ENCODE data around the gene INO80.

Gene INO80

GRCh38 chr15:41004490-41004889, 111.6 kb downstream of the INO80 start:
- Histone ChIP-seq H3K9me3 (ENCODE audit: control insufficient read depth in 2 of 2, low read length in 2 of 2) (no peaks in the 10 kb centered on the region), H3K36me3 (ENCODE audit: control insufficient read depth in 2 of 2, insufficient read depth in 2 of 2, low read length in 2 of 2) (peaks cover 16 to 18% of the 10 kb centered on the region in 2 donors), H3K27me3 (ENCODE audit: control insufficient read depth in 1 of 2, insufficient read depth in 2 of 2, low read length in 2 of 2) (no peaks in the 10 kb centered on the region), H3K4me1 (ENCODE audit: control insufficient read depth, insufficient read depth, low read length) (peaks cover 2% of the 10 kb centered on the region), H3K4me3 (ENCODE audit: low read length in 2 of 2) (no peak overlapping the region), H3K27ac (ENCODE audit: low read length) (no peak overlapping the region), H3K9ac (ENCODE audit: low read length in 2 of 2) (no peak overlapping the region)

GRCh38 chr15:41001524-41002214, 114.4 kb downstream of the INO80 start:
- Histone ChIP-seq H3K27me3 (ENCODE audit: control insufficient read depth in 1 of 2, insufficient read depth in 2 of 2, low read length in 2 of 2) (no peaks in the 10 kb centered on the region), H3K27ac (ENCODE audit: low read length) (no peak overlapping the region), H3K4me1 (ENCODE audit: control insufficient read depth, insufficient read depth, low read length) (peaks cover 2% of the 10 kb centered on the region), H3K9me3 (ENCODE audit: control insufficient read depth in 2 of 2, low read length in 2 of 2) (no peaks in the 10 kb centered on the region), H3K36me3 (ENCODE audit: control insufficient read depth in 2 of 2, insufficient read depth in 2 of 2, low read length in 2 of 2) (peaks cover 22 to 29% of the 10 kb centered on the region in 2 donors), H3K4me3 (ENCODE audit: low read length in 2 of 2) (no peak overlapping the region), H3K9ac (ENCODE audit: low read length in 2 of 2) (no peak overlapping the region)

- no peak overlapping the region for H3K9ac ChIP-seq (ENCODE audit: low read length in 2 of 2)
- H3K36me3 ChIP-seq (ENCODE audit: control insufficient read depth in 2 of 2, insufficient read depth in 2 of 2, low read length in 2 of 2), result peaks cover 28 to 36% of the 10 kb centered on the region in 2 donors
- no peaks in the 10 kb centered on the region for H3K27me3 ChIP-seq (ENCODE audit: control insufficient read depth in 1 of 2, insufficient read depth in 2 of 2, low read length in 2 of 2)
- no peaks in the 10 kb centered on the region for H3K9me3 ChIP-seq (ENCODE audit: control insufficient read depth in 2 of 2, low read length in 2 of 2)
- no peak overlapping the region for H3K27ac ChIP-seq (ENCODE audit: low read length)
- H3K4me3 ChIP-seq (ENCODE audit: low read length in 2 of 2), result no peak overlapping the region
- peaks cover 2% of the 10 kb centered on the region for H3K4me1 ChIP-seq (ENCODE audit: control insufficient read depth, insufficient read depth, low read length)
These were observed 116.9 kb downstream of the INO80 start for GRCh38 chr15:40999190-40999589.

GRCh38 chr15:40995656-40996055, 120.4 kb downstream of the INO80 start:
- H3K27me3 ChIP-seq (ENCODE audit: control insufficient read depth in 1 of 2, insufficient read depth in 2 of 2, low read length in 2 of 2), result no peaks in the 10 kb centered on the region
- H3K27ac ChIP-seq (ENCODE audit: low read length), result no peak overlapping the region
- no peak overlapping the region for H3K4me3 ChIP-seq (ENCODE audit: low read length in 2 of 2)
- H3K9ac ChIP-seq (ENCODE audit: low read length in 2 of 2), result no peak overlapping the region
- peaks cover 29 to 34% of the 10 kb centered on the region in 2 donors for H3K36me3 ChIP-seq (ENCODE audit: control insufficient read depth in 2 of 2, insufficient read depth in 2 of 2, low read length in 2 of 2)
- H3K9me3 ChIP-seq (ENCODE audit: control insufficient read depth in 2 of 2, low read length in 2 of 2), result no peaks in the 10 kb centered on the region
- peaks cover 10% of the 10 kb centered on the region for H3K4me1 ChIP-seq (ENCODE audit: control insufficient read depth, insufficient read depth, low read length)

- H3K9me3 ChIP-seq (ENCODE audit: control insufficient read depth in 2 of 2, low read length in 2 of 2), result no peaks in the 10 kb centered on the region
- no peak overlapping the region for H3K9ac ChIP-seq (ENCODE audit: low read length in 2 of 2)
- H3K36me3 ChIP-seq (ENCODE audit: control insufficient read depth in 2 of 2, insufficient read depth in 2 of 2, low read length in 2 of 2), result peaks cover 24 to 28% of the 10 kb centered on the region in 2 donors
- H3K27me3 ChIP-seq (ENCODE audit: control insufficient read depth in 1 of 2, insufficient read depth in 2 of 2, low read length in 2 of 2), result no peaks in the 10 kb centered on the region
- peaks cover 10% of the 10 kb centered on the region for H3K4me1 ChIP-seq (ENCODE audit: control insufficient read depth, insufficient read depth, low read length)
- no peak overlapping the region for H3K4me3 ChIP-seq (ENCODE audit: low read length in 2 of 2)
- H3K27ac ChIP-seq (ENCODE audit: low read length), result no peak overlapping the region
These were observed 123.3 kb downstream of the INO80 start for GRCh38 chr15:40992825-40993224.

GRCh38 chr15:40992241-40992741, 123.8 kb downstream of the INO80 start:
- Histone ChIP-seq H3K36me3 (ENCODE audit: control insufficient read depth in 2 of 2, insufficient read depth in 2 of 2, low read length in 2 of 2) (peaks cover 25 to 30% of the 10 kb centered on the region in 2 donors), H3K27ac (ENCODE audit: low read length) (no peak overlapping the region), H3K27me3 (ENCODE audit: control insufficient read depth in 1 of 2, insufficient read depth in 2 of 2, low read length in 2 of 2) (no peaks in the 10 kb centered on the region), H3K4me1 (ENCODE audit: control insufficient read depth, insufficient read depth, low read length) (peaks cover 10% of the 10 kb centered on the region), H3K4me3 (ENCODE audit: low read length in 2 of 2) (no peak overlapping the region), H3K9ac (ENCODE audit: low read length in 2 of 2) (no peak overlapping the region), H3K9me3 (ENCODE audit: control insufficient read depth in 2 of 2, low read length in 2 of 2) (no peaks in the 10 kb centered on the region)

GRCh38 chr15:40991355-40991754, 124.7 kb downstream of the INO80 start:
- no peak overlapping the region for H3K9ac ChIP-seq (ENCODE audit: low read length in 2 of 2)
- peaks cover 26 to 29% of the 10 kb centered on the region in 2 donors for H3K36me3 ChIP-seq (ENCODE audit: control insufficient read depth in 2 of 2, insufficient read depth in 2 of 2, low read length in 2 of 2)

GRCh38 chr15:40990789-40991188, 125.3 kb downstream of the INO80 start:
- Histone ChIP-seq H3K9ac (ENCODE audit: low read length in 2 of 2) (no peak overlapping the region), H3K4me1 (ENCODE audit: control insufficient read depth, insufficient read depth, low read length) (peaks cover 10% of the 10 kb centered on the region), H3K27me3 (ENCODE audit: control insufficient read depth in 1 of 2, insufficient read depth in 2 of 2, low read length in 2 of 2) (no peaks in the 10 kb centered on the region), H3K9me3 (ENCODE audit: control insufficient read depth in 2 of 2, low read length in 2 of 2) (no peaks in the 10 kb centered on the region), H3K36me3 (ENCODE audit: control insufficient read depth in 2 of 2, insufficient read depth in 2 of 2, low read length in 2 of 2) (peaks cover 26% of the 10 kb centered on the region in 2 donors), H3K27ac (ENCODE audit: low read length) (no peak overlapping the region), H3K4me3 (ENCODE audit: low read length in 2 of 2) (no peak overlapping the region)

More at GRCh38 chr15:40991355-40991754, 124.7 kb downstream of the INO80 start:
- Histone ChIP-seq H3K9me3 (ENCODE audit: control insufficient read depth in 2 of 2, low read length in 2 of 2) (no peaks in the 10 kb centered on the region), H3K4me3 (ENCODE audit: low read length in 2 of 2) (no peak overlapping the region), H3K27ac (ENCODE audit: low read length) (no peak overlapping the region), H3K27me3 (ENCODE audit: control insufficient read depth in 1 of 2, insufficient read depth in 2 of 2, low read length in 2 of 2) (no peaks in the 10 kb centered on the region), H3K4me1 (ENCODE audit: control insufficient read depth, insufficient read depth, low read length) (peaks cover 10% of the 10 kb centered on the region)

- Histone ChIP-seq H3K9ac (ENCODE audit: low read length in 2 of 2) (no peak overlapping the region), H3K4me3 (ENCODE audit: low read length in 2 of 2) (no peak overlapping the region), H3K36me3 (ENCODE audit: control insufficient read depth in 2 of 2, insufficient read depth in 2 of 2, low read length in 2 of 2) (peaks cover 25 to 27% of the 10 kb centered on the region in 2 donors), H3K27ac (ENCODE audit: low read length) (no peak overlapping the region), H3K27me3 (ENCODE audit: control insufficient read depth in 1 of 2, insufficient read depth in 2 of 2, low read length in 2 of 2) (no peaks in the 10 kb centered on the region), H3K9me3 (ENCODE audit: control insufficient read depth in 2 of 2, low read length in 2 of 2) (no peaks in the 10 kb centered on the region), H3K4me1 (ENCODE audit: control insufficient read depth, insufficient read depth, low read length) (peaks cover 10% of the 10 kb centered on the region)
These were observed 126.0 kb downstream of the INO80 start for GRCh38 chr15:40990080-40990479.

GRCh38 chr15:40988156-40988555, 127.9 kb downstream of the INO80 start:
- no peak overlapping the region for H3K9ac ChIP-seq (ENCODE audit: low read length in 2 of 2)
- no peaks in the 10 kb centered on the region for H3K9me3 ChIP-seq (ENCODE audit: control insufficient read depth in 2 of 2, low read length in 2 of 2)
- no peak overlapping the region for H3K27ac ChIP-seq (ENCODE audit: low read length)
- peaks cover 10% of the 10 kb centered on the region for H3K4me1 ChIP-seq (ENCODE audit: control insufficient read depth, insufficient read depth, low read length)
- no peak overlapping the region for H3K4me3 ChIP-seq (ENCODE audit: low read length in 2 of 2)
- H3K36me3 ChIP-seq (ENCODE audit: control insufficient read depth in 2 of 2, insufficient read depth in 2 of 2, low read length in 2 of 2), result peaks cover 38 to 39% of the 10 kb centered on the region in 2 donors
- no peaks in the 10 kb centered on the region for H3K27me3 ChIP-seq (ENCODE audit: control insufficient read depth in 1 of 2, insufficient read depth in 2 of 2, low read length in 2 of 2)

- peaks cover 49 to 53% of the 10 kb centered on the region in 2 donors for H3K36me3 ChIP-seq (ENCODE audit: control insufficient read depth in 2 of 2, insufficient read depth in 2 of 2, low read length in 2 of 2)
These were observed 129.3 kb downstream of the INO80 start for GRCh38 chr15:40986820-40987219.

More at GRCh38 chr15:40986820-40987219, 129.3 kb downstream of the INO80 start:
- no peaks in the 10 kb centered on the region for H3K9me3 ChIP-seq (ENCODE audit: control insufficient read depth in 2 of 2, low read length in 2 of 2)
- no peak overlapping the region for H3K27ac ChIP-seq (ENCODE audit: low read length)
- H3K4me3 ChIP-seq (ENCODE audit: low read length in 2 of 2), result no peak overlapping the region
- H3K9ac ChIP-seq (ENCODE audit: low read length in 2 of 2), result no peak overlapping the region
- H3K27me3 ChIP-seq (ENCODE audit: control insufficient read depth in 1 of 2, insufficient read depth in 2 of 2, low read length in 2 of 2), result no peaks in the 10 kb centered on the region
- H3K4me1 ChIP-seq (ENCODE audit: control insufficient read depth, insufficient read depth, low read length), result peaks cover under 1% of the 10 kb centered on the region

Data from stomach smooth muscle (tissue), 2 donors.